Measurements from ENCODE around the gene VSIR. TPM values are rescaled to one million over a fixed set of nuclear protein-coding genes. Genes with fewer than 3 reads are reported as not detected.

VSIR gene
- total RNA-seq, 2 donors from 2014 or later: 14.8 to 17.1 TPM

GRCh38 chr10:71777213-71777985, 4.1 kb upstream of the VSIR start:
- H3K27me3 ChIP-seq: no peaks in the 10 kb centered on the region
- TF ChIP-seq POLR2A (IDR thresholded peaks at IDR 0.05): no peak
- no peak for TF ChIP-seq CTCF (IDR thresholded peaks at IDR 0.05)
- DNase-seq (no peak), ATAC-seq (no peak)
- H3K27ac ChIP-seq: no peak overlapping the region
- intact Hi-C loops (cut with DNase I): no loop called here
- 88 to 89% methylated on average over 17 of the region's 17 CpGs for WGBS, 2 donors
- H3K36me3 ChIP-seq (replicated peaks in 1 of 2; ENCODE audit: insufficient read depth in 1 of 2, low read depth in 2 of 2): no peaks in the 10 kb centered on the region
- H3K4me1 ChIP-seq: peaks cover 15% of the 10 kb centered on the region
- no peaks in the 10 kb centered on the region for H3K9me3 ChIP-seq
- H3K4me3 ChIP-seq: no peak overlapping the region

- H3K4me1 ChIP-seq: peaks cover 24% of the 10 kb centered on the region
- H3K4me3 ChIP-seq: no peak overlapping the region
- TF ChIP-seq POLR2A (IDR thresholded peaks at IDR 0.05): no peak
- no peak for TF ChIP-seq CTCF (IDR thresholded peaks at IDR 0.05)
- DNase-seq: peak in 1 of 4 donors; percentile 33
- no peaks in the 10 kb centered on the region for H3K36me3 ChIP-seq (replicated peaks in 1 of 2; ENCODE audit: insufficient read depth in 1 of 2, low read depth in 2 of 2)
- intact Hi-C loops (cut with DNase I): no loop called here
- H3K9me3 ChIP-seq: no peaks in the 10 kb centered on the region
- ATAC-seq: no peak
- H3K27ac ChIP-seq: no peak overlapping the region
- no peaks in the 10 kb centered on the region for H3K27me3 ChIP-seq
- WGBS, 2 donors: 59 to 67% methylated on average over 2 of the region's 2 CpGs
Measured at GRCh38 chr10:71776481-71776925, 3.2 kb upstream of the VSIR start.

GRCh38 chr10:71774916-71775702, 1.8 kb upstream of the VSIR start:
- H3K9me3 ChIP-seq: no peaks in the 10 kb centered on the region
- H3K4me1 ChIP-seq: peaks cover 38% of the 10 kb centered on the region
- H3K4me3 ChIP-seq: no peak overlapping the region
- intact Hi-C loops (cut with DNase I): no loop called here
- H3K36me3 ChIP-seq (replicated peaks in 1 of 2; ENCODE audit: insufficient read depth in 1 of 2, low read depth in 2 of 2): no peaks in the 10 kb centered on the region
- H3K27ac ChIP-seq: peak overlapping the region in 1 of 4 donors; percentile 11
- ATAC-seq (no peak), DNase-seq (peak in 1 of 4 donors; percentile 76)
- TF ChIP-seq POLR2A (IDR thresholded peaks at IDR 0.05): no peak
- no peak for TF ChIP-seq CTCF (IDR thresholded peaks at IDR 0.05)
- WGBS, 2 donors: 48 to 50% methylated on average over 3 of the region's 3 CpGs
- no peaks in the 10 kb centered on the region for H3K27me3 ChIP-seq

- no peak for DNase-seq
- peak; percentile 3 for ATAC-seq
- peaks cover 43% of the 10 kb centered on the region for H3K4me1 ChIP-seq
- H3K27ac ChIP-seq: peak overlapping the region; percentile 62 to 79 (median 76)
- H3K36me3 ChIP-seq (replicated peaks in 1 of 2; ENCODE audit: insufficient read depth in 1 of 2, low read depth in 2 of 2): no peaks in the 10 kb centered on the region
- intact Hi-C loops (cut with DNase I): no loop called here
- H3K9me3 ChIP-seq: no peaks in the 10 kb centered on the region
- no peaks in the 10 kb centered on the region for H3K27me3 ChIP-seq
- no peak for TF ChIP-seq CTCF (IDR thresholded peaks at IDR 0.05)
- no peak for TF ChIP-seq POLR2A (IDR thresholded peaks at IDR 0.05)
- peak overlapping the region; percentile 23 to 39 for H3K4me3 ChIP-seq
- WGBS, 2 donors: 58% methylated on average over 4 of the region's 4 CpGs; no CpG with 5 or more reads in 1 of the 2 donors
Measured at GRCh38 chr10:71772832-71773220, 494 bp downstream of the VSIR start.
